CD4-positive, alpha-beta memory T cell (primary cell): ENCODE measurements around the gene SMOC1. TPM values are rescaled to one million over a fixed set of nuclear protein-coding genes. Genes with fewer than 3 reads are reported as not detected.

Source experiments
- CTCF ChIA-PET: fragments of 350-600 bp; sonication (Branson Sonifier 250); formaldehyde crosslinking; loops from one replicate; lab custom pipeline; 2021; ENCODE audit warnings: inconsistent platforms; ENCODE audit not compliant: partially characterized antibody; lab: Charles Lee
- POLR2A ChIA-PET: fragments of 350-600 bp; sonication (Branson Sonifier 250); formaldehyde crosslinking; loops from one replicate; lab custom pipeline; 2021; ENCODE audit not compliant: partially characterized antibody; lab: Charles Lee
- DNase-seq, 5 donors: peaks; one replicate each; pipeline versions ENCODE4 v3.0.0 to v3.0.0-alpha.2; 2020 to 2022; ENCODE audit warnings: mixed read lengths in 1 of 5
- H3K27ac ChIP-seq: one replicate; pipeline ENCODE4 v1.7.0; 2013; ENCODE audit warnings: low read depth, low read length
- H3K27me3 ChIP-seq: 2 replicates; pipeline ENCODE4 v1.7.0; 2013; ENCODE audit warnings: mild to moderate bottlenecking, low read length, moderate library complexity; ENCODE audit not compliant: insufficient read depth
- H3K36me3 ChIP-seq: 2 replicates; pipeline ENCODE4 v1.7.0; 2013; ENCODE audit warnings: mild to moderate bottlenecking, low read length, moderate library complexity; ENCODE audit not compliant: insufficient read depth
- H3K4me1 ChIP-seq: 2 replicates; pipeline ENCODE4 v1.7.0; 2013; ENCODE audit warnings: mild to moderate bottlenecking, low read length, moderate library complexity; ENCODE audit not compliant: insufficient read depth
- H3K4me3 ChIP-seq, 2 donors: one replicate each; pipeline ENCODE4 v1.7.0; 2013; ENCODE audit warnings: low read length in 2 of 2, mild to moderate bottlenecking in 1 of 2
- H3K9me3 ChIP-seq, 2 donors: one replicate each; pipeline ENCODE4 v1.7.0; 2013; ENCODE audit warnings: low read length in 2 of 2, control low read depth in 1 of 2; ENCODE audit not compliant: control insufficient read depth in 1 of 2
- H3K27ac Mint-ChIP-seq, 7 donors: one replicate each; pipeline ENCODE4 v1.8.0; 2020 to 2021; ENCODE audit warnings: mixed read lengths in 7 of 7, mild to moderate bottlenecking in 6 of 7, inconsistent platforms in 3 of 7, moderate library complexity in 3 of 7
- H3K27me3 Mint-ChIP-seq, 2 donors: one replicate each; pipeline ENCODE4 v1.8.0; 2020 to 2021; ENCODE audit warnings: mixed read lengths in 2 of 2
- H3K36me3 Mint-ChIP-seq, 2 donors: one replicate each; pipeline ENCODE4 v1.8.0; 2020 to 2021; ENCODE audit warnings: mixed read lengths in 2 of 2, inconsistent platforms in 1 of 2, mild to moderate bottlenecking in 1 of 2
- H3K4me1 Mint-ChIP-seq, 4 donors: one replicate each; pipeline ENCODE4 v1.8.0; 2020 to 2021; ENCODE audit warnings: mixed read lengths in 4 of 4, mild to moderate bottlenecking in 1 of 4
- H3K4me3 Mint-ChIP-seq, 8 donors: one replicate each; pipeline ENCODE4 v1.8.0; 2020 to 2021; ENCODE audit warnings: mixed read lengths in 8 of 8, mild to moderate bottlenecking in 7 of 8, moderate library complexity in 6 of 8, inconsistent platforms in 3 of 8
- H3K9me3 Mint-ChIP-seq, 8 donors: one replicate each; pipeline ENCODE4 v1.8.0; 2020 to 2021; ENCODE audit warnings: mixed read lengths in 8 of 8, mild to moderate bottlenecking in 5 of 8, inconsistent platforms in 3 of 8, moderate library complexity in 1 of 8
- intact Hi-C: fragments of 100-400 bp; cut with micrococcal nuclease; formaldehyde crosslinking; loops from one replicate; pipeline ENCODE4 v1.15.1; 2023
- polyA plus RNA-seq, 2 donors: library from polyadenylated mRNA; unstranded; fragments of 300-500 nt; fragmentation: Illumina TruSeq; gene quantifications; one replicate each; pipeline ENCODE4 v1.2.3, GENCODE V29; 2021
- total RNA-seq, 2 experiments: library from RNA; stranded (reverse); gene quantifications; one replicate each; pipeline ENCODE4 v1.2.3, GENCODE V29; 2021

The SMOC1 gene
- total and polyA plus RNA-seq, 4 experiments from 2014 or later, result not detected

- Histone ChIP-seq H3K9me3 (no peaks in the 10 kb centered on the region), H3K36me3 (no peaks in the 10 kb centered on the region), H3K4me3 (no peak overlapping the region), H3K27ac (no peak overlapping the region), H3K4me1 (no peaks in the 10 kb centered on the region), H3K27me3 (no peaks in the 10 kb centered on the region)
- ChIA-PET POLR2A (no interaction called here), CTCF (interaction anchor here (1.2 kb wide), 1 partner anchor 256 kb away, joined by 5 read pairs; no protein-coding TSS in a partner anchor)
- H3K9me3 Mint-ChIP-seq, result no peaks in the 10 kb centered on the region
- peak in 3 of 5 donors; percentile 4 to 10 (median 7) for DNase-seq
- no peaks in the 10 kb centered on the region for H3K4me1 Mint-ChIP-seq
- H3K27me3 Mint-ChIP-seq, result peaks cover 8 to 24% of the 10 kb centered on the region in 2 donors
- intact Hi-C loops, result no loop called here
- no peak overlapping the region for H3K4me3 Mint-ChIP-seq
- H3K27ac Mint-ChIP-seq, result no peak overlapping the region
- H3K36me3 Mint-ChIP-seq, result no peaks in the 10 kb centered on the region
Observed at GRCh38 chr14:70073924-70074566, 194.8 kb downstream of the SMOC1 start.

- no peaks in the 10 kb centered on the region for H3K9me3 Mint-ChIP-seq
- H3K9me3 ChIP-seq, result no peaks in the 10 kb centered on the region
- no peak overlapping the region for H3K27ac ChIP-seq
- peaks cover 11 to 33% of the 10 kb centered on the region in 2 donors for H3K27me3 Mint-ChIP-seq
- no peak overlapping the region for H3K4me3 Mint-ChIP-seq
- intact Hi-C loops, result no loop called here
- no peaks in the 10 kb centered on the region for H3K4me1 ChIP-seq
- no peaks in the 10 kb centered on the region for H3K36me3 Mint-ChIP-seq
- no peak for DNase-seq
- no peaks in the 10 kb centered on the region for H3K27me3 ChIP-seq
- no peaks in the 10 kb centered on the region for H3K4me1 Mint-ChIP-seq
- H3K27ac Mint-ChIP-seq, result no peak overlapping the region
- H3K4me3 ChIP-seq, result no peak overlapping the region
- no peaks in the 10 kb centered on the region for H3K36me3 ChIP-seq
- POLR2A ChIA-PET, result no interaction called here
- CTCF ChIA-PET, result no interaction called here
Observed at GRCh38 chr14:70077005-70077404, 197.8 kb downstream of the SMOC1 start.

GRCh38 chr14:70077720-70078119, 198.5 kb downstream of the SMOC1 start:
- CTCF ChIA-PET, result no interaction called here
- Histone ChIP-seq H3K4me3 (no peak overlapping the region), H3K27me3 (no peaks in the 10 kb centered on the region), H3K4me1 (no peaks in the 10 kb centered on the region), H3K36me3 (no peaks in the 10 kb centered on the region), H3K9me3 (no peaks in the 10 kb centered on the region), H3K27ac (no peak overlapping the region)
- H3K27me3 Mint-ChIP-seq, result peaks cover 11 to 36% of the 10 kb centered on the region in 2 donors
- H3K36me3 Mint-ChIP-seq, result no peaks in the 10 kb centered on the region
- POLR2A ChIA-PET, result no interaction called here
- H3K4me3 Mint-ChIP-seq, result no peak overlapping the region
- no peak overlapping the region for H3K27ac Mint-ChIP-seq
- intact Hi-C loops, result no loop called here
- no peaks in the 10 kb centered on the region for H3K4me1 Mint-ChIP-seq
- no peaks in the 10 kb centered on the region for H3K9me3 Mint-ChIP-seq
- no peak for DNase-seq

- Histone ChIP-seq H3K4me3 (no peak overlapping the region), H3K9me3 (no peaks in the 10 kb centered on the region), H3K36me3 (no peaks in the 10 kb centered on the region), H3K4me1 (no peaks in the 10 kb centered on the region), H3K27me3 (no peaks in the 10 kb centered on the region), H3K27ac (no peak overlapping the region)
- Mint-ChIP-seq H3K27ac (no peak overlapping the region), H3K27me3 (peaks cover 11 to 35% of the 10 kb centered on the region in 2 donors), H3K4me1 (no peaks in the 10 kb centered on the region), H3K36me3 (no peaks in the 10 kb centered on the region), H3K4me3 (no peak overlapping the region), H3K9me3 (no peaks in the 10 kb centered on the region)
- CTCF ChIA-PET, result no interaction called here
- intact Hi-C loops, result no loop called here
- POLR2A ChIA-PET, result no interaction called here
- no peak for DNase-seq
Observed at GRCh38 chr14:70078329-70078728, 199.1 kb downstream of the SMOC1 start.

- Mint-ChIP-seq H3K27me3 (peaks cover 14 to 34% of the 10 kb centered on the region in 2 donors), H3K27ac (no peak overlapping the region), H3K4me1 (no peaks in the 10 kb centered on the region), H3K9me3 (no peaks in the 10 kb centered on the region), H3K4me3 (no peak overlapping the region), H3K36me3 (no peaks in the 10 kb centered on the region)
- Histone ChIP-seq H3K4me3 (no peak overlapping the region), H3K27me3 (no peaks in the 10 kb centered on the region), H3K27ac (no peak overlapping the region), H3K9me3 (no peaks in the 10 kb centered on the region), H3K4me1 (no peaks in the 10 kb centered on the region), H3K36me3 (no peaks in the 10 kb centered on the region)
- intact Hi-C loops, result no loop called here
- ChIA-PET POLR2A (no interaction called here), CTCF (interaction anchor here (0.6 to 1.3 kb wide), 2 partner anchors 9 to 536 kb away, joined by 3 read pairs; no protein-coding TSS in a partner anchor)
- no peak for DNase-seq
Observed at GRCh38 chr14:70080076-70080475, 200.9 kb downstream of the SMOC1 start.

Other genes starting within 250 kb of the SMOC1 start
- gene SRSF5, start 112.3 kb upstream of the SMOC1 start, total RNA-seq, result 100 to 1,000 TPM; 946 to 964 TPM
- 1,000 to 10,000 TPM in 1 of 2 donors, 100 to 1,000 TPM in 1; 920 to 1,159 TPM for gene SRSF5, start 112.3 kb upstream of the SMOC1 start, polyA plus RNA-seq
- gene SLC10A1, start 82.2 kb upstream of the SMOC1 start, total RNA-seq, result not detected
- not detected for gene SLC10A1, start 82.2 kb upstream of the SMOC1 start, polyA plus RNA-seq